ENCODE data around the gene HYOU1. TPM values are rescaled to one million over a fixed set of nuclear protein-coding genes. Genes with fewer than 3 reads are reported as not detected.
"Not testable (repeated sequence)": the region's sequence is repeated elsewhere in the genome, so short reads cannot be mapped to it uniquely, and the experiment has no call there.

Gene HYOU1
- total and polyA plus RNA-seq, 5 donors, result 52.1 to 127 (median 88.1) TPM

GRCh38 chr11:119084663-119085436 is 27.8 kb upstream of the HYOU1 start, which contains the start of gene HMBS:
HMBS (plus strand) TSS chr11:119084881; CDS start chr11:119085034, 153 bp downstream.
- Histone ChIP-seq H3K4me1 (ENCODE audit: control insufficient read depth, insufficient read depth, low read length) (peaks cover 3% of the 10 kb centered on the region), H3K9me3 (ENCODE audit: control insufficient read depth, low read length) (no peaks in the 10 kb centered on the region), H3K27me3 (ENCODE audit: control insufficient read depth, insufficient read depth) (no peaks in the 10 kb centered on the region), H3K27ac (ENCODE audit: low read length) (peak within 1 kb of the TSS; percentile 75), H3K4me3 (ENCODE audit: low read length) (peak within 1 kb of the TSS; percentile 52)
- under 1% methylated on average over 45 of the region's 45 CpGs for WGBS
- intact Hi-C loops (cut with DNase I), result no loop called here
- ATAC-seq, result peak; percentile 98
- DNase-seq, result peak; percentile 95 to 98 (median 97)

- H3K4me3 ChIP-seq (ENCODE audit: low read length), result no peak overlapping the region
- no peaks in the 10 kb centered on the region for H3K27me3 ChIP-seq (ENCODE audit: control insufficient read depth, insufficient read depth)
- intact Hi-C loops (cut with DNase I), result no loop called here
- WGBS, result 60% methylated on average over 7 of the region's 7 CpGs
- DNase-seq (peak in 1 of 3 donors; percentile 11), ATAC-seq (no peak)
- H3K9me3 ChIP-seq (ENCODE audit: control insufficient read depth, low read length), result no peaks in the 10 kb centered on the region
- peaks cover 3% of the 10 kb centered on the region for H3K4me1 ChIP-seq (ENCODE audit: control insufficient read depth, insufficient read depth, low read length)
- H3K27ac ChIP-seq (ENCODE audit: low read length), result no peak overlapping the region
These were observed 24.8 kb upstream of the HYOU1 start for GRCh38 chr11:119081682-119082260.

GRCh38 chr11:119078675-119079420 is 21.8 kb upstream of the HYOU1 start:
- Histone ChIP-seq H3K9me3 (ENCODE audit: control insufficient read depth, low read length) (no peaks in the 10 kb centered on the region), H3K27ac (ENCODE audit: low read length) (no peak overlapping the region), H3K4me3 (ENCODE audit: low read length) (no peak overlapping the region), H3K4me1 (ENCODE audit: control insufficient read depth, insufficient read depth, low read length) (no peaks in the 10 kb centered on the region), H3K27me3 (ENCODE audit: control insufficient read depth, insufficient read depth) (no peaks in the 10 kb centered on the region)
- ATAC-seq (no peak), DNase-seq (peak in 1 of 3 donors; percentile 20)
- WGBS, result 89% methylated on average over 19 of the region's 19 CpGs
- intact Hi-C loops (cut with DNase I), result no loop called here

GRCh38 chr11:119077839-119078238 is 20.8 kb upstream of the HYOU1 start:
- peak in 1 of 3 donors; percentile 11 for DNase-seq
- Histone ChIP-seq H3K27me3 (ENCODE audit: control insufficient read depth, insufficient read depth) (no peaks in the 10 kb centered on the region), H3K27ac (ENCODE audit: low read length) (no peak overlapping the region), H3K9me3 (ENCODE audit: control insufficient read depth, low read length) (no peaks in the 10 kb centered on the region), H3K4me3 (ENCODE audit: low read length) (no peak overlapping the region), H3K4me1 (ENCODE audit: control insufficient read depth, insufficient read depth, low read length) (no peaks in the 10 kb centered on the region)
- intact Hi-C loops (cut with DNase I), result no loop called here
- ATAC-seq, result no peak
- 92% methylated on average over 11 of the region's 11 CpGs for WGBS

- peak; percentile 98 to 99 (median 99) for DNase-seq
- WGBS, result under 1% methylated on average over 49 of the region's 49 CpGs
- Histone ChIP-seq H3K4me3 (ENCODE audit: low read length) (peak within 1 kb of the TSS; percentile 96), H3K9me3 (ENCODE audit: control insufficient read depth, low read length) (no peaks in the 10 kb centered on the region), H3K27ac (ENCODE audit: low read length) (peak within 1 kb of the TSS; percentile 84), H3K4me1 (ENCODE audit: control insufficient read depth, insufficient read depth, low read length) (peaks cover 3% of the 10 kb centered on the region), H3K27me3 (ENCODE audit: control insufficient read depth, insufficient read depth) (no peaks in the 10 kb centered on the region)
- intact Hi-C loops (cut with DNase I), result no loop called here
- ATAC-seq, result peak; percentile 98
These were observed 10.6 kb upstream of the HYOU1 start, which contains the start of gene VPS11 for GRCh38 chr11:119067371-119068222. VPS11 (plus strand) TSS chr11:119067818; CDS start chr11:119067824, 6 bp downstream.

- no peak overlapping the region for H3K27ac ChIP-seq (ENCODE audit: low read length)
- H3K4me3 ChIP-seq (ENCODE audit: low read length), result no peak overlapping the region
- intact Hi-C loops (cut with DNase I), result no loop called here
- H3K4me1 ChIP-seq (ENCODE audit: control insufficient read depth, insufficient read depth, low read length), result peaks cover 3% of the 10 kb centered on the region
- H3K27me3 ChIP-seq (ENCODE audit: control insufficient read depth, insufficient read depth), result no peaks in the 10 kb centered on the region
- peak in 1 of 3 donors; percentile 30 for DNase-seq
- no peaks in the 10 kb centered on the region for H3K9me3 ChIP-seq (ENCODE audit: control insufficient read depth, low read length)
- WGBS, result 64% methylated on average over 4 of the region's 4 CpGs
- ATAC-seq, result no peak
These were observed 8.4 kb upstream of the HYOU1 start for GRCh38 chr11:119065369-119065768.

GRCh38 chr11:119062779-119063178 is 5.8 kb upstream of the HYOU1 start:
- peak overlapping the region; percentile 28 for H3K27ac ChIP-seq (ENCODE audit: low read length)
- H3K4me3 ChIP-seq (ENCODE audit: low read length), result no peak overlapping the region
- H3K4me1 ChIP-seq (ENCODE audit: control insufficient read depth, insufficient read depth, low read length), result peaks cover 5% of the 10 kb centered on the region
- no peak for ATAC-seq
- peak in 2 of 3 donors; percentile 58 to 75 for DNase-seq
- intact Hi-C loops (cut with DNase I), result no loop called here
- H3K27me3 ChIP-seq (ENCODE audit: control insufficient read depth, insufficient read depth), result no peaks in the 10 kb centered on the region
- 61% methylated on average over 5 of the region's 5 CpGs for WGBS
- H3K9me3 ChIP-seq (ENCODE audit: control insufficient read depth, low read length), result no peaks in the 10 kb centered on the region

- DNase-seq (peak in 1 of 3 donors; percentile 4), ATAC-seq (no peak)
- Histone ChIP-seq H3K27me3 (ENCODE audit: control insufficient read depth, insufficient read depth) (no peaks in the 10 kb centered on the region), H3K27ac (ENCODE audit: low read length) (no peak overlapping the region), H3K9me3 (ENCODE audit: control insufficient read depth, low read length) (no peaks in the 10 kb centered on the region), H3K4me3 (ENCODE audit: low read length) (no peak overlapping the region), H3K4me1 (ENCODE audit: control insufficient read depth, insufficient read depth, low read length) (peaks cover 2% of the 10 kb centered on the region)
- intact Hi-C loops (cut with DNase I), result no loop called here
- WGBS, result 91% methylated on average over 3 of the region's 3 CpGs
These were observed 4.3 kb upstream of the HYOU1 start for GRCh38 chr11:119061256-119061655.

- 91% methylated on average over 28 of the region's 35 CpGs for WGBS
- ATAC-seq; H3K4me3 ChIP-seq (ENCODE audit: low read length); H3K9me3 ChIP-seq (ENCODE audit: control insufficient read depth, low read length); H3K4me1 ChIP-seq (ENCODE audit: control insufficient read depth, insufficient read depth, low read length); H3K27me3 ChIP-seq (ENCODE audit: control insufficient read depth, insufficient read depth); H3K27ac ChIP-seq (ENCODE audit: low read length); intact Hi-C loops (cut with DNase I): not testable (repeated sequence)
- peak in 2 of 3 donors; percentile 16 to 62 for DNase-seq
These were observed 2.1 kb upstream of the HYOU1 start for GRCh38 chr11:119059128-119059527.

- Histone ChIP-seq H3K27me3 (ENCODE audit: control insufficient read depth, insufficient read depth) (no peaks in the 10 kb centered on the region), H3K4me1 (ENCODE audit: control insufficient read depth, insufficient read depth, low read length) (peaks cover 5% of the 10 kb centered on the region), H3K4me3 (ENCODE audit: low read length) (peak overlapping the region; percentile 71), H3K27ac (ENCODE audit: low read length) (peak overlapping the region; percentile 80), H3K9me3 (ENCODE audit: control insufficient read depth, low read length) (no peaks in the 10 kb centered on the region)
- under 1% methylated on average over 48 of the region's 48 CpGs for WGBS
- intact Hi-C loops (cut with DNase I), result no loop called here
- peak in 1 of 3 donors; percentile 62 for DNase-seq
- peak; percentile 3 to 61 for ATAC-seq
These were observed 495 bp downstream of the HYOU1 start for GRCh38 chr11:119056421-119056999.
